ENCODE results near the gene CBY3.
"Not testable (repeated sequence)": the region's sequence is repeated elsewhere in the genome, so short reads cannot be mapped to it uniquely, and the experiment has no call there.

CBY3 gene

DNA sequence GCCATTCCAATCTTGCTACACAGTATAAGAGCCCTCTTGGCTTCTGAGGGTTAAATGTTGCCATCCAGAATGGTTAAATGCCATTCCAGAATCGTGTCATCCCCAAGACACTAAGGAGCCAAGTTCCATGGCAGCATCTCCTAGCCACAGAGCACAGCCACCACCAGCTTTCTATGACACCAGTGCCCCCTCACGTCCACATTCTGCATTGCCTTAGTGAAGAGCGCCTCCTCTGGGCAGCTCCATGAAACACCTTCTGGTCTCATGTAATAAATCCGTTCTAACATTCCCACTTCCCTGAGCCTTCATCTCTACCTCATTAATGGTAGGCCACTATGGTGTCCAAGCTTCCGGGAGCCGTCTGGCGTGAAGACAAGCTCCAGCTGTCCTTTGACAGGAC, 12.4 kb downstream of the CBY3 start:
- DNase-seq = peak; percentile 19 to 36

DNA sequence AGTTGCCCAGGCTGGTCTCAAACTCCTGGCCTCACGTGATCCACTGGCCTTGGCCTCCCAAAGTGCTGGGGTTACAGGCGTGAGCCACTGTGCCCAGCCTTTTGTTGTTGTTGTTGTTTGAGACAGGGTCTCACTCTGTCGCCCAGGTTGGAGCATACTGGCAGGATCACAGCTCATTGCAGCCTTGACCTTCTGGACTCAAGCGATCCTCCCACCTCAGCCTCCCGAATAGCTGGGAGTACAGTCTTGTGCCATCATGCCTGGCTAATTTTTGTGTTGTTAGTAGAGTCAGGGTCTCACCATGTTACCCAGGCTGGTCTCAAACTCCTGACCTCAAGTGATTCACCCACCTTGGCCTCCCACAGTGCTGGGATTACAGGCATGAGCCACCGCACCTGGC, 19.2 kb downstream of the CBY3 start:
- not testable (repeated sequence) for DNase-seq

DNA sequence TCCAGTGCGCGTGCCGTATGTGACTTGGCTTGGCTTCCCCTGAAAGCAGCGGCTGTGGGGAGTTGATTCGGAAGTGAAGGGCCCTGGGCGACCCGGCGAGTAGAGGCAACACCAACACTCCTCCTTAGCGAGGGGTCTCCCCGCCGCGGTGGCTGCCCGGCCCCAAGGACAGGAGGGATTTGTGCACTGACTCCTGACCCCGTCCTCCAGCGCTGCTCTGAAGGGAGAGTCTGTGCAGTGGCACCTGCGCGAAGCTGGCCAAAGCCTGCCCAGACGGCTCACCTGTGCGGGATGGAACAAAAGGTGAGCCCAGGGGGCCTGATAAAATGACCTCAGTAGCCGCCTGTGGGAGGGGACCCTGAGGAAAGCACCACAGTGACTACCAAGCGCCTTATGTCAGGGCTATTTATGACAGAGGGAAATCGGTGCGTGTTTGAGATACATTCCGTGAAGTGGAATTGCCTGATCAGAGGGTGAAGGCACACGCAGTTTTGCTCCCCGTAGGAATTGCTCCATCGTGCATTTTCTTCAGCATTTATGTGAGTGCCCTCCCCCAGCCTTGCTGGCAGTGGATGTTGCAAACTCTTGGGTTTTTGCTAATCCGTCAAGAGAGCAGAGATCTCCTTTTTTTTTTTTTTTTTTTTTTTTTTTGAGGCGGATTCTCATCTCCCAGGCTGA, 22.5 kb downstream of the CBY3 start:
- not testable (repeated sequence) for DNase-seq

DNA sequence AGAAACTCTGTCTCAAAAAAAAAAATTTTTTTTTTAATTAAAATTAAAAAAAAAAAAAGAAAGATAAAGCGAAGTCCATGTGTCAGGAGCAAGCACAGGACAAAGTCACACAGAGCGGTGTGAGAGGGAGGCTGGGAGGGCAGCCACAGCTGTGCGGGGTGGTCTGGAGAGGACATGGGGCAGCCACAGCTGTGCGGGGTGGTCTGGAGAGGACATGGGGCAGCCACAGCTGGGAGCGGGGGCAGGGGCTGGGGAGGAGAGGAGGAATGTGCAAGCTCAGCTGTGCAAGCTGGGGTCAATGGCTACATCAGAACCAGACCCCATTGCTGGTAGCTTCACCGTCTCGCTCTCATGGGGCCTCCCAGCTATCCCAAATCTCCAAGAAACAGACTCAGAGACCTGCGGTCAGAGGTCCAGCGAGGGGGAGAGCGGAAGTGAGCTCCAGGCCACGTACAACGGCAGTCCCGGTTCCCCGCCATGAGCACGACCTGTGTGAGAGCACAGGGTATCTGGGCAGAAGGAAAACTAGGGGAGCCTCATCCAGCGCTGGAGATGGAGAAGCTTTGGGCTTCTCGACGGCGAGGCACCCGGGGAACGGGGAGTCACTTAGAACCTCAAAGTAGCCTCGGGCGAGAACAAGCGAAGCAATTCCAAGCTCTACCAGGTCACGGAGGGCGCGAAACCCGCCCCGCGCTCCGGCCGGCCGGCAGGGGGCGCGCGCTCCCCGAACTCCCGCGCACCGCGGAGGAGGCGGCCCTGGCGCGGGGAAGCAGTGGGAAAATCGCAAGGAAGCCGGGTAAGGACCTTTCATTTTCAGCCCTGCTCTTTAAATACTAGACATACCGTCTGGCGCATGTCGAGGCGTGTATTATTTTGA, 23.3 kb downstream of the CBY3 start:
- not testable (repeated sequence) for DNase-seq

DNA sequence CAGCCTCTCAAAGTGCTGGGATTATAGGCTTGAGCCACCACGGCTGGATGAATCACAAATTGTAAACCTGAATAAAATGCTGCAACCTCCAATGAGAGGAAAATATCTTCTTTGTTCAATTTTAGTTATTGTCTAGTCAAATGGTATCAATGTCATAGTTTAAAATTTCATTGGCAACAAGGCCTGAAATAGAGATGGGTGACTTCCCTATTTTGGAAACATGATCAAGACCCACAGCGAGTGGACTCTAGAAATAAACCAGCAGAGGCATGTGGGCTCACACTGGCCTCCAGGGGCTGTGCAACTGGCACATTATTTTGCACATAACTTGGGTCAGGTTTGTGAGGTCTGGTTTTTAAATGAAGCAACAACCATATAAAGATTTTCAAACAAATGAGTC, 27.7 kb downstream of the CBY3 start:
- DNase-seq = not testable (repeated sequence)

DNA sequence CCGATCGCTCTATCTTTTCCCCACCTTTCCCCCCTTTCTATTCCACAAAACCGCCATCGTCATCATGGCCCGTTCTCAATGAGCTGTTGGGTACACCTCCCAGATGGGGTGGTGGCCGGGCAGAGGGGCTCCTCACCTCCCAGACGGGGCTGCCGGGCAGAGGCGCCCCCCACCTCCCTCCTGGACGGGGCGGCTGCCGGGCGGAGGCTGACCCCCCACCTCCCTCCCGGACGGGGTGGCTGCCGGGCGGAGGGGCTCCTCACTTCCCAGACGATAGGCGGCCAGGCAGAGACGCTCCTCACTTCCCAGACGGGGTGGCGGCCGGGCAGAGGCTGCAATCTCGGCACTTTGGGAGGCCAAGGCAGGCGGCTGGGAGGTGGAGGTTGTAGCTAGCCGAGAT, 30.6 kb downstream of the CBY3 start:
- not testable (repeated sequence) for DNase-seq

DNA sequence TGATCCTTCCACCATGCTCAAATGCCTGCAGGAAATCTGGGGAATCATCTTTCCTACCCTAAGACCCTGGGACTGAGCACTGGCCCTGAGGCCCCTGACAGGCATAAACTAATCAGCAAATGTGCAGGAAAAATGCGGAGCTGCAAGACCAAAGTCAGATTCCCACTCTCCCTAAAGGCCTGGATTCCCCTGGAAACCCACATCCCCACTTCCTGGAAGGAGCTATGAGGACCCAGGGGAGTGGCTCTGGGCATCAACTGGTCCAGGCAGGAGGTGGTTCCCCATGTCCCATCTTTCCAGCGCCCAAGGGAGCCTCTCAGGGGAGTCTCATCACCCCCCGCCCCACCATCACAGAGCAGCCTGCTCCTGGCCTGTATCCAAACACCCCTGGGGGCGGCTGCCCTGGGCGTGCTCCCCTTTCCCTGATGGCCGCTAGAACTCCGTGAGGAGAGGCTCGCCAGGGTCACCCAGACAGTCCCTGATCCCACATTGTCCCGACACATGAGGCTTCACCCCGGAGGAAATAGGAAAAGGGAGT, 31.6 kb downstream of the CBY3 start:
- DNase-seq = not testable (repeated sequence)

DNA sequence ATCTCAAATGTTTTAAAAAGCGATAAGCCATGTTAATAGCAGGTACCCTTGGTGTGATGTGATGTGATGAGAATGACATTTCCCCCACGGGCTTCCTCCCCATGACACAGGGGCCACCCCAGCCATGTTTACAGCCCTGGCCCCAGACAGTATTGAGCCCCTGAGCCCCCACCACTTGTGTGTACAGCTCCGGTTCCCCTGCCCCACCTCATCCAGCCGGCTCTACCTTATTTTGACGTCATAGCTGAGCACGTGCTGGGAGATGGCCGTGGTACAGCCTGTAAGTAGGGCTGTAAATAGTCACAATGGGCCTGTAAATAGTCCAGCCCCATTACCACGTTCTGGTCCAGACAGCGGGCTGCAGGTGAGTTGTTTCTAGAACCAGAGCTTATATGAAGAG, 32.4 kb downstream of the CBY3 start:
- no peak for DNase-seq

DNA sequence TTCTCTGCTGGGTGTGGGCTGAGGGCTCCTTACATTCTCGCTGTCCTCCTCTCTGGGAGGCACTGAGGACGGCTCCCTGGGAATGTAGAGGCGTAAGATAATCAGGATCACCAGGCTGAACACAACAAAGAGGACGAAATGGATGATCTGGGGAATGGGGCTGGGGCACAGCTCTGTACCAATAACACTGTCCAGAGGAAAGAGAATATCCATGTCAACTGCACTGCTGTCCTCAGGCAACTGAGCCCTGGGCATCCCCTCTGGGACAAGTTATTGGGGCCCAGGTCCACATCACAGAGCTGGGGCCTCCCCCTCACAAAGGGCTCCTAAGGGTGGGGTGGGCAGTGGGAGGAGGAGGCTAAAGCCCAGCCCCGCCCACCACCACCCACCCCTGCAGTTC, 36.1 kb downstream of the CBY3 start:
- not testable (repeated sequence) for DNase-seq

DNA sequence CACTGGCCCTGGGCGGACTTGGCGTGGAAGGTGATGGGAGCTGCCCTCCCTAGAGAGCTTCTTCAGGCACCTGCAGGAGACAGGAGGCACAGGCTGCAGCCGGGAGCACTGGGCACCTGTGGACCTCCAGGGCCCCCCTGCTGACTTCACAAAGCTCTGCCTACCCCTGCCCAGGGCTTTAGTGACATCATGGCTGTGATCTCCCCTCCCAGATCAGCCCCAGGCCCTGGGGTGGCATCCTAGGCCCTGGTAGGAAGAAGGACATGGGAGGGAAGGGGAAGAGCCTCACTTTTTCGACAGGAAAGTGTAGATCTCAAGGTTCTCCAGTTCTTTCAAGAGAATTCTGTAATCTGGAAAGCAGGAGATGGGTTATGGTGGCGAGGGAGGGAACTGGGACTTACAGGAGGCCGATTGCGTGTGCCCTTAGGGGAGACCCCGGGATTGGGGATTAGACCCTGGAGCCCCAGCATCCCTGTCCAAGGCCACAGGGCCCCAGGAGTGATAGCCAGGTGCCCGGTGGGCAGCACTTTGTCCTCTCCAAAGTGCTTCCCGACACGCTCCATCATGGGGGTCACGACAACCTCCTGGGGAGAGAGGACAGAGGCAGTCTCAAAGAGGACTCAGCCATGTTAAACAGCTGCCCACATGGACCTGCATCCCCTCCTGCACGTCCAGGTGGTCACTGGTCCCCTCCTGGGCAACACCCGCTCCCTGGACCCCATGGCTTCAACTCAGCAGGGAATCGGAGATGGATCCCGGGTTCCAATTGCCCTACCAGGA, 37.5 kb downstream of the CBY3 start:
- not testable (repeated sequence) for DNase-seq

DNA sequence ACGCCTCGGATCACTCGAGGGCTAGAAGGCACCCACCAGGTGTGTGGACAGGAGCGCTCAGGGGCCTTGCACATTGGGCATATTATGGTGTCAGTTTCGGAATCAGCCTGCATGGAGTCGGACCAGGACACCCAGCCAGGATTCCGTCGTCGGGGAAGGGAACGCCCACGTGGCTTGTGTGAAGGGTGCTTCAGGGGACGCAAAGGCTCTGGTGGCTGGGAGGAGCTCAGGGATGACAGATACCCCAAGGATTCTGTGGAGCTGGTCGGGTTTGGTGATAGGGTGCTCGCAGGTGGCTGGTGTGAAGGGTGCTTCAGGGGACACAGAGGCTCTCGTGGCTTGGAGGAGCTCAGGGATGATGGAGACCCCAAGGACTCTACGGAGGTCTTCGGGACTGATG, 38.2 kb downstream of the CBY3 start:
- not testable (repeated sequence) for DNase-seq

DNA sequence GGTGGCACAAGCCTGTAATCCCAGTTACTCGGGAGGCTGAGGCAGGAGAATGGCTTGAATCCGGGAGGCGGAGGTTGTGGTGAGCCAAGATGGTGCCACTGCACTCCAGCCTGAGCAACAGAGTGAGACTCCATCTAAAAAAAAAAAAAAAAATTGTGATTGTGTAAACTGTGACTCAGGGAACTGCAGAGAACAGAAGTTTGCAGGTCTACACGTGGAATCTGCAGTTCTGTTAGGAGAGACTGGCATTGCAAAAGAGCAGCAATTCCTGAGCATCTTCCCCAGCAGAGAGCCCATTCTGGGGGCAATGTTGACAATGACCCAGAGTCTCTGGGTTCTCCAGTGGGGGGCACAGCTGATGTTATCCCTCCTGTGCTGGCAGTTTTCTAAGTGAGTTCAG, 39.1 kb downstream of the CBY3 start:
- DNase-seq = not testable (repeated sequence)

DNA sequence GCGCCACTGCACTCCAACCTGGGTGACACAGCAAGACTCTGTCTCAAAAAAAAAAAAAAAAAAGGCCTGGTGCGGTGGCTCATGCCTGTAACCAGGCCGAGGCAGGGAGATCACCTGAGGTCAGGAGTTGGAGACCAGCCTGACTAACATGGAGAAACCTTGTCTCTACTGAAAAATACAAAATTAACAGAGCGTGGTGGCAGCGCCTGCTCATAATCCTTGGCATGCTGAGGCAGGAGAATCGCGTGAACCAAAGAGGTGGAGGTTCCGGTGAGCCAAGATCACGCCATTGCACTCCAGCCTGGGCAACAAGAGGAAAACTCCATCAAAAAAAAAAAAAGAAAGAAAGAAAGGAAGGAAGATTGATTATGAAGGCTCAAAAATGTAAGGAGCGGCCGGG, 41.5 kb downstream of the CBY3 start:
- not testable (repeated sequence) for DNase-seq

DNA sequence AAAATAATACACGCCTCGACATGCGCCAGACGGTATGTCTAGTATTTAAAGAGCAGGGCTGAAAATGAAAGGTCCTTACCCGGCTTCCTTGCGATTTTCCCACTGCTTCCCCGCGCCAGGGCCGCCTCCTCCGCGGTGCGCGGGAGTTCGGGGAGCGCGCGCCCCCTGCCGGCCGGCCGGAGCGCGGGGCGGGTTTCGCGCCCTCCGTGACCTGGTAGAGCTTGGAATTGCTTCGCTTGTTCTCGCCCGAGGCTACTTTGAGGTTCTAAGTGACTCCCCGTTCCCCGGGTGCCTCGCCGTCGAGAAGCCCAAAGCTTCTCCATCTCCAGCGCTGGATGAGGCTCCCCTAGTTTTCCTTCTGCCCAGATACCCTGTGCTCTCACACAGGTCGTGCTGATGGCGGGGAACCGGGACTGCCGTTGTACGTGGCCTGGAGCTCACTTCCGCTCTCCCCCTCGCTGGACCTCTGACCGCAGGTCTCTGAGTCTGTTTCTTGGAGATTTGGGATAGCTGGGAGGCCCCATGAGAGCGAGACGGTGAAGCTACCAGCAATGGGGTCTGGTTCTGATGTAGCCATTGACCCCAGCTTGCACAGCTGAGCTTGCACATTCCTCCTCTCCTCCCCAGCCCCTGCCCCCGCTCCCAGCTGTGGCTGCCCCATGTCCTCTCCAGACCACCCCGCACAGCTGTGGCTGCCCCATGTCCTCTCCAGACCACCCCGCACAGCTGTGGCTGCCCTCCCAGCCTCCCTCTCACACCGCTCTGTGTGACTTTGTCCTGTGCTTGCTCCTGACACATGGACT, 46.3 kb downstream of the CBY3 start:
- not testable (repeated sequence) for DNase-seq

DNA sequence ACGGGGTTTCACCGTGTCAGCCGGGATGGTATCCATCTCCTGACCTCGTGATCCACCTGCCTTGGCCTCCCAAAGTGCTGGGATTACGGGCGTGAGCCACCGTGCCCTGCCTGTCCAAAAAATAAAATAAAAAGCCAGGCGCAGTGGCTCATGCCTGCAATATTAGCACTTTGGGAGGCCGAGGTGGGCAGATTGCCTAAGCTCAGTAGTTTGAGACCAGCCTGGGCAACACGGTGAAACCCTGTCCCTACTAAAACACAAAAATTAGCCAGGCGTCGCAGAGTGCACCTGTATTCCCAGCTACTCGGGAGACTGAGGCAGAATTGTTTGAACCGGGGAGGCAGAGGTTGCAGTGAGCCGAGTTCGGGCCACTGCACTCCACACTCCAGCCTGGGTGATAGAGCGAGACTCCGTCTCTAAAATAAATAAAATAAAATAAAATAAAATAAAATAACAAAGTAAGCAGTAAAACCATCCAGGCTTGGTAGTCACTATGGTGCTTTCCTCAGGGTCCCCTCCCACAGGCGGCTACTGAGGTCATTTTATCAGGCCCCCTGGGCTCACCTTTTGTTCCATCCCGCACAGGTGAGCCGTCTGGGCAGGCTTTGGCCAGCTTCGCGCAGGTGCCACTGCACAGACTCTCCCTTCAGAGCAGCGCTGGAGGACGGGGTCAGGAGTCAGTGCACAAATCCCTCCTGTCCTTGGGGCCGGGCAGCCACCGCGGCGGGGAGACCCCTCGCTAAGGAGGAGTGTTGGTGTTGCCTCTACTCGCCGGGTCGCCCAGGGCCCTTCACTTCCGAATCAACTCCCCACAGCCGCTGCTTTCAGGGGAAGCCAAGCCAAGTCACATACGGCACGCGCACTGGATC, 47.1 kb downstream of the CBY3 start:
- DNase-seq = not testable (repeated sequence)
